Neuron (in vitro differentiated cells): ENCODE data around the gene COA8.

Experiments used
- H2AFZ ChIP-seq: one replicate; pipeline ENCODE4 v1.6.1; 2013; ENCODE audit warnings: low read depth, mild to moderate bottlenecking, inconsistent platforms, low read length, moderate library complexity
- H3K27me3 ChIP-seq: one replicate; pipeline ENCODE4 v1.6.1; 2013; ENCODE audit warnings: low read length; ENCODE audit not compliant: insufficient read depth
- H3K36me3 ChIP-seq: one replicate; pipeline ENCODE4 v1.6.1; 2013; ENCODE audit warnings: low read length; ENCODE audit not compliant: insufficient read depth
- H3K4me1 ChIP-seq: one replicate; pipeline ENCODE4 v1.6.1; 2013; ENCODE audit warnings: low read length; ENCODE audit not compliant: insufficient read depth
- H3K4me3 ChIP-seq: 2 replicates; pipeline ENCODE4 v1.5.1; 2013; ENCODE audit warnings: mild to moderate bottlenecking, low read length, moderate library complexity
- H3K9me3 ChIP-seq: one replicate; pipeline ENCODE4 v1.6.1; 2013; ENCODE audit warnings: low read length

COA8 gene

GRCh38 chr14:103552011-103552845 is 10.5 kb upstream of the COA8 start:
- Histone ChIP-seq H3K27me3 (no peaks in the 10 kb centered on the region), H3K4me1 (peaks cover 10% of the 10 kb centered on the region), H3K4me3 (no peak overlapping the region), H3K9me3 (no peaks in the 10 kb centered on the region), H3K36me3 (peaks cover 4% of the 10 kb centered on the region), H2AFZ (no peak overlapping the region)

DNA sequence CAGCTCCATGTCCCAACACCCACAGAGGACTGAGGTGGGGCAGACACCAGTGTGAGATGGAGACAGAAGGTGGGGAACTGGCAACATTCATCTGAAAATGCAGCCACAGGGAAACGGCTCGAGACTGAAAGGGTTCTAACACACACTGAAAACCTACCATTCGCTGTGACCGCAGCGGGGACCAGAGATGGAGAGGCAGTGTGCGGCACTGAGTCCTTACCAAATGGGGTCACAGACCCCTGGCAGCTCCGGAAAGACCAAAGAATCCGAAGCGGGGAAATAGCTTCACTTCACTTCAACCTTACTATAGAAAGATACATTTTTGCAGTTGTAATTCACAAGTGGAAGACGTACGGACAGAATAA is 9.9 kb upstream of the COA8 start:
- Histone ChIP-seq H3K9me3 (no peaks in the 10 kb centered on the region), H2AFZ (no peak overlapping the region), H3K4me1 (peaks cover 13% of the 10 kb centered on the region), H3K36me3 (peaks cover 5% of the 10 kb centered on the region), H3K27me3 (no peaks in the 10 kb centered on the region), H3K4me3 (no peak overlapping the region)

GRCh38 chr14:103555559-103556337 is 7.0 kb upstream of the COA8 start:
- no peaks in the 10 kb centered on the region for H3K27me3 ChIP-seq
- peaks cover 21% of the 10 kb centered on the region for H3K4me1 ChIP-seq
- no peaks in the 10 kb centered on the region for H3K9me3 ChIP-seq
- H3K36me3 ChIP-seq = peaks cover 33% of the 10 kb centered on the region
- H2AFZ ChIP-seq = no peak overlapping the region
- no peak overlapping the region for H3K4me3 ChIP-seq

GRCh38 chr14:103556946-103557758 is 5.6 kb upstream of the COA8 start:
- no peaks in the 10 kb centered on the region for H3K9me3 ChIP-seq
- peaks cover 33% of the 10 kb centered on the region for H3K36me3 ChIP-seq
- H2AFZ ChIP-seq = no peak overlapping the region
- peaks cover 27% of the 10 kb centered on the region for H3K4me1 ChIP-seq
- no peaks in the 10 kb centered on the region for H3K27me3 ChIP-seq
- no peak overlapping the region for H3K4me3 ChIP-seq

DNA sequence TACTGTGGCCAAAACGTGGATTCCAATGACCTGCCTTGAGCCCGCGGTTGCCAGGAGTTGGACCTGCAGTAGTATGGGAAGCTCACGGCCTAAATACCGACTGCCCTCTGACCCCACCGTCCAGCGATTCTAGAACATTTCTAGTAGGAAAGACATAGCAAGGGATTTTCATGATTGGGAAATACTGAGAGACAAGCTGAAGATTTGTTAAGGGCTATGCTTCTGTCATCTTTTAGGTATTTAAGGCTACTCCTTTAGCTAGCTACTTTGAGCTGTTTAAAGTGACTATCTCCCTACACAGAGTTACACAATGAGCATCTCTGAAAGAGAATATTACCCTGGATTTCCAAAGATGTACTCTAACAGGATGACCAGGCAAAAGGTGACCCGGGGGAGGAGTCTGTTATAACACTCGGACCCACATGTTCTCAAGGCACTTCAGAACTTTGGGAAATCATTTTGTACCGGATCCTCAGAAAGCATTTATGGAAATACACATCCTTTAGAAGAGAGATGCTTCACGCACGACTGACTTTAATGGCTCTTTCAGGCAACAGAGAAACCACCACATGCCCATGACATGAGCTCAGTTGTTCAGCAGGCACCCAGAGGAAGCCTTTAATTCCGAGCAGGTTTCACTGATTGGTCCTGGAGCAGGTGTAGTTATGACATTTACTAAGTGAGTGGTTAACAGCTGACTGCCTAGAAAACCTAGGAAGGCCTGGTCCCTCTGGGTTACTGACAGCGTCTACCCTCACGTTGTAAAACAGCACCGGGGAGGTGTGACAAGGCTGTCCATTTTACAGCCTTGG is 4.5 kb upstream of the COA8 start:
- no peaks in the 10 kb centered on the region for H3K27me3 ChIP-seq
- peaks cover 27% of the 10 kb centered on the region for H3K4me1 ChIP-seq
- H3K9me3 ChIP-seq = no peaks in the 10 kb centered on the region
- H2AFZ ChIP-seq = no peak overlapping the region
- peaks cover 33% of the 10 kb centered on the region for H3K36me3 ChIP-seq
- no peak overlapping the region for H3K4me3 ChIP-seq

DNA sequence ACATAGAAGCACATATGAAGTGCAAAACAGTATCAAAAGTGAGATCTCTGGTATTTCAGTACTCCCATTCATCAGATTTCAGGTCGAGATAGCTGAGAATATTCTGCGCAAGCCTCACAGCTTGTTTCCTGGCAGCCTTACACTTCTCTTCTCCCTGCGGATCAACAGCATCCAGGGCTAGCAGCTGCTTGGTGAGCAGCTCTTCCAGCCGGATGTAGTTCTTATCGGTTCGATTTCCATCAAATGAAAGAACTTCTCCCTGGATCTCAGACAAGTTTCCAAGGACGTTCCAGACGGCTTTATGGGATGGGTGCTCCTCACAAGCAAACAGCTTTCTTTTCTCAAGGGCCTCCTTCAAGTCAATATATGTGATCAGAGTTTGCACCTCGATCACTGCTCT is 3.0 kb upstream of the COA8 start:
- H3K36me3 ChIP-seq = peaks cover 33% of the 10 kb centered on the region
- no peak overlapping the region for H3K4me3 ChIP-seq
- no peak overlapping the region for H2AFZ ChIP-seq
- no peaks in the 10 kb centered on the region for H3K9me3 ChIP-seq
- peaks cover 27% of the 10 kb centered on the region for H3K4me1 ChIP-seq
- no peaks in the 10 kb centered on the region for H3K27me3 ChIP-seq

DNA sequence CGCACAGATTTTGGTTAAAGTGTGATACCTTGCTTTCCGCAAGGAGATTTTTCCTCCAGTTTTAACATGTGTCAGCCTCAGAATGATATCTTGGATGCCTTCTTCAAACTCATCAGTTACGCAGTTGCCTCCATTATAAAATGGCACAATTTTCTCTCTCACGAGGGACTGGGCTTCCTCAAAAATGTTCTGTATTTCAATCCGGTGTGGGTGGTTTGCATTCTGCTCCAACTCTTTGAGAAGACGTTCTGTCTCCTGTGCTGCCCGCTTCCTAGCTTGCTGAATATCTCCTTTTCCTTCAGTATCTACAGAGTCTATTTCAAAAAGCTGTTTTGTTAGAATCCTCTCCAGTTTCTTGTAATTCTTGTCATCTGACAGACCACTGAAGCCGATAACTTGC is 2.1 kb upstream of the COA8 start:
- H3K9me3 ChIP-seq = no peaks in the 10 kb centered on the region
- no peak overlapping the region for H2AFZ ChIP-seq
- H3K4me1 ChIP-seq = peaks cover 27% of the 10 kb centered on the region

GRCh38 chr14:103561381-103562178 is 1.2 kb upstream of the COA8 start:
- H3K36me3 ChIP-seq = peaks cover 33% of the 10 kb centered on the region
- peak overlapping the region; percentile 83 for H3K4me3 ChIP-seq
- peaks cover 27% of the 10 kb centered on the region for H3K4me1 ChIP-seq
- H3K27me3 ChIP-seq = no peaks in the 10 kb centered on the region
- H3K9me3 ChIP-seq = no peaks in the 10 kb centered on the region
- peak overlapping the region; percentile 56 for H2AFZ ChIP-seq

More for the DNA sequence above, 2.1 kb upstream of the COA8 start:
- H3K27me3 ChIP-seq = no peaks in the 10 kb centered on the region
- peaks cover 33% of the 10 kb centered on the region for H3K36me3 ChIP-seq
- peak overlapping the region; percentile 83 for H3K4me3 ChIP-seq

- H2AFZ ChIP-seq = peak overlapping the region; percentile 56
- H3K4me1 ChIP-seq = peaks cover 25% of the 10 kb centered on the region
- peaks cover 31% of the 10 kb centered on the region for H3K36me3 ChIP-seq
- H3K9me3 ChIP-seq = no peaks in the 10 kb centered on the region
- H3K27me3 ChIP-seq = no peaks in the 10 kb centered on the region
- H3K4me3 ChIP-seq = peak overlapping the region; percentile 83
Measured at GRCh38 chr14:103562179-103562428, 656 bp upstream of the COA8 start.

- Histone ChIP-seq H3K4me1 (peaks cover 26% of the 10 kb centered on the region), H3K27me3 (no peaks in the 10 kb centered on the region), H3K4me3 (peak overlapping the region; percentile 83), H3K36me3 (peaks cover 24% of the 10 kb centered on the region), H2AFZ (peak overlapping the region; percentile 56), H3K9me3 (no peaks in the 10 kb centered on the region)
Measured at GRCh38 chr14:103563226-103563620, 463 bp downstream of the COA8 start.

DNA sequence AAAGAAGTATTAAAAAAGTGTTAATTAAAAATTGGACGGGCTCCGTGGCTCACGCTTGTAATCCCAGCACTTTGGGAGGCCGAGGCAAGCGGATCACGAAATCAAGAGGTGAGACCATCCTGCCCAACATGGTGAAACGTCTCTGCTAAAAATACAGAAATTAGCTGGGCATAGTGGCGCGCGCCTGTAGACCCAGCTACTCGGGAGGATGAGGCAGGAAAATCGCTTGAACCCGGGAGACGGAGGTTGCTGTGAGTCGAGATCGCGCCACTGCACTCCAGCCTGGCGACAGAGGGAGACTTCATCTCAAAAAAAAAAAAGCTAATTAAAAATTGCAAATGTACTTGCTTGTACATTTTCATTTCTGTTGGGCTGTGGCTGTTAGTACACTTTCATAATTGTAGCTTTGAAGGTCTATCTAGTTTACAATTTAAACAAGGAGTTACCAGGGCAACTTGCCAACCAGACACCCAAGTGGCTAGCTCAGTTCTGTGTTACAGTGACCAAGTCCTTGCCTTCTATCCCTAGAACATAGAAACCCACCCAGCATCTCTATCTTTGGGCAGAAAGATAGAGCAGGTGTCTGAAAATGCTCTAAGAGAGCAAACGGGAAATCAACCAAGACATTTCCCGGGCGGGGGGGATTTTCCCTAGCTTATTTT is 1.2 kb downstream of the COA8 start:
- Histone ChIP-seq H3K9me3 (no peaks in the 10 kb centered on the region), H3K4me1 (peaks cover 26% of the 10 kb centered on the region), H3K4me3 (peak overlapping the region; percentile 83), H3K27me3 (no peaks in the 10 kb centered on the region), H3K36me3 (peaks cover 18% of the 10 kb centered on the region), H2AFZ (no peak overlapping the region)
